LoVo (cell line): ENCODE data around the gene AMY2A.
"Not testable (repeated sequence)": the region's sequence is repeated elsewhere in the genome, so short reads cannot be mapped to it uniquely, and the experiment has no call there.

ENCODE experiments used
- DNase-seq: peaks from one replicate; pipeline ENCODE4 v3.0.0-alpha.2; 2016; ENCODE audit warnings: low spot score

AMY2A gene

GRCh38 chr1:103616994-103617477 lies at the start of gene AMY2A:
TSS of gene AMY2A (plus strand) at chr1:103617427. CDS start at chr1:103617441, 14 bp downstream.
- not testable (repeated sequence) for DNase-seq

GRCh38 chr1:103569493-103569892 lies 47.7 kb upstream of the AMY2A start:
- no peak for DNase-seq

GRCh38 chr1:103571289-103571688 lies 45.9 kb upstream of the AMY2A start, which contains the start of gene AMY2B:
TSS of gene AMY2B (plus strand) at chr1:103571589. CDS start at chr1:103571603, 14 bp downstream.
- not testable (repeated sequence) for DNase-seq

GRCh38 chr1:103576065-103576464 lies 41.2 kb upstream of the AMY2A start:
- DNase-seq = no peak

GRCh38 chr1:103576784-103577183 lies 40.4 kb upstream of the AMY2A start:
- DNase-seq = not testable (repeated sequence)

- DNase-seq = no peak
These were observed 34.8 kb upstream of the AMY2A start for GRCh38 chr1:103582464-103582863.

GRCh38 chr1:103583887-103584286 lies 33.3 kb upstream of the AMY2A start:
- no peak for DNase-seq

GRCh38 chr1:103584537-103584936 lies 32.7 kb upstream of the AMY2A start:
- DNase-seq = no peak

GRCh38 chr1:103602740-103603139 lies 14.5 kb upstream of the AMY2A start:
- DNase-seq = not testable (repeated sequence)

GRCh38 chr1:103616362-103616761 lies 865 bp upstream of the AMY2A start:
- DNase-seq = no peak

GRCh38 chr1:103627436-103627835 lies 10.2 kb downstream of the AMY2A start:
- not testable (repeated sequence) for DNase-seq

GRCh38 chr1:103641194-103641593 lies 24.0 kb downstream of the AMY2A start:
- DNase-seq = not testable (repeated sequence)

GRCh38 chr1:103643908-103644307 lies 26.7 kb downstream of the AMY2A start:
- not testable (repeated sequence) for DNase-seq

GRCh38 chr1:103650305-103650704 lies 33.1 kb downstream of the AMY2A start:
- DNase-seq = not testable (repeated sequence)

- DNase-seq = not testable (repeated sequence)
These were observed 33.7 kb downstream of the AMY2A start for GRCh38 chr1:103650889-103651288.

- not testable (repeated sequence) for DNase-seq
These were observed 36.9 kb downstream of the AMY2A start for GRCh38 chr1:103654133-103654532.

- not testable (repeated sequence) for DNase-seq
These were observed 38.2 kb downstream of the AMY2A start, which contains the start of gene AMY1A for GRCh38 chr1:103655460-103655859. TSS of gene AMY1A (plus strand) at chr1:103655760. CDS start at chr1:103656331, 571 bp downstream.
